Thyroid gland (tissue), 4 donors: ENCODE results near the gene NTRK2.

Source experiments
- CTCF ChIP-seq, 6 experiments: fragments of 200-600 bp in 3 of 6; fragments of 450-650 bp in 3 of 6; sonication (generic) in 3 of 6; IDR thresholded peaks; one replicate each; pipeline ENCODE4 v1.5.1; 2016 to 2019; ENCODE audit warnings: antibody characterized with exemption in 6 of 6, mild to moderate bottlenecking in 2 of 6, inconsistent platforms in 1 of 6, moderate library complexity in 1 of 6
- POLR2A ChIP-seq, 2 donors: fragments of 450-650 bp; IDR thresholded peaks; one replicate each; pipeline ENCODE4 v1.6.1; 2017; ENCODE audit warnings: antibody characterized with exemption in 2 of 2, mild to moderate bottlenecking in 2 of 2, moderate library complexity in 1 of 2

GRCh38 chr9:84822589-84823233 is 153.2 kb downstream of the NTRK2 start:
- TF ChIP-seq CTCF (IDR thresholded peaks at IDR 0.05): no peak
- no peak for TF ChIP-seq POLR2A (IDR thresholded peaks at IDR 0.05)
